GM19372 (cell line): ENCODE results near the gene GDPD2.

ENCODE experiments used
- ATAC-seq: cut with Tn5 transposase; IDR thresholded peaks from one replicate; pipeline ENCODE4 v1.9.1; 2021; ENCODE audit warnings: mild to moderate bottlenecking, low read depth, moderate library complexity; ENCODE audit not compliant: unreplicated experiment

GDPD2 gene

DNA sequence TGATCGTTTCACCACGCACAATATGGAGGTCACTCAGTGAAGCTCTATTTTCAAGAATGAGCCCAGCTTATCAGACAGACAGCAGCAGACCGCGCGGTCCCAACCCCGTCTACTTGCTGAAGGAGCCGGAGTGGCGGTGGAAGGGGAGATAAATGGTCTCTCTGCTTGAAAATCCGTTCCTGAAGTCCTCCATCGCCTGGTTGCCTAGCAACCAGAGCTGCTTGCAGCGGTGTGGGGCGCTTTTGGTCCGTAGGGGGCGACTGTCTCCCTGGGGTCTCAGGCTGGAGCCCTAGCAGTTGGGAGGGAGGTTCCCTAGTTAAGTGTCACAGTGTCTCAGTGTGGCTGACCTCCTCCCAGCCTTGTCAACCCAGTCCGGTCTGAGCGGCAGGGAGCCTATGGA, 13.2 kb downstream of the GDPD2 start:
- ATAC-seq = no peak

DNA sequence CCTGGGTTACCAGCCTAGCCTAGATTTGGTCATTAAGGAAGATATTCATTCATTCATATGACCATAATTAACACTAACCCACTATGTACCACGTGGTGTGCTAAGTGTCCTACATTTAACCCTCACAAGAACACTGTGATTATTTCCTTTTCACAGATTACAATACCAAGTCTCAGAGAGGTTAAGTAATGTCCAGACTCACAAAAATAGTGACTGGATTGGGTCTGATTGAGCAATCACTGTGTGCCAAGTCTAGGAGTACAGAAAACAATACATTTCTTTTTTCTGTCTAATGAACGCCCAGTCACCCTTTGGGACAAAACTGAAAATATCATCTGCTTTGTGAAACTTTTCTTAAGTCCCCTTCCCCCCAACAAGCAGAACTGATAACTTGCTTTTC, 13.9 kb downstream of the GDPD2 start:
- ATAC-seq = no peak

DNA sequence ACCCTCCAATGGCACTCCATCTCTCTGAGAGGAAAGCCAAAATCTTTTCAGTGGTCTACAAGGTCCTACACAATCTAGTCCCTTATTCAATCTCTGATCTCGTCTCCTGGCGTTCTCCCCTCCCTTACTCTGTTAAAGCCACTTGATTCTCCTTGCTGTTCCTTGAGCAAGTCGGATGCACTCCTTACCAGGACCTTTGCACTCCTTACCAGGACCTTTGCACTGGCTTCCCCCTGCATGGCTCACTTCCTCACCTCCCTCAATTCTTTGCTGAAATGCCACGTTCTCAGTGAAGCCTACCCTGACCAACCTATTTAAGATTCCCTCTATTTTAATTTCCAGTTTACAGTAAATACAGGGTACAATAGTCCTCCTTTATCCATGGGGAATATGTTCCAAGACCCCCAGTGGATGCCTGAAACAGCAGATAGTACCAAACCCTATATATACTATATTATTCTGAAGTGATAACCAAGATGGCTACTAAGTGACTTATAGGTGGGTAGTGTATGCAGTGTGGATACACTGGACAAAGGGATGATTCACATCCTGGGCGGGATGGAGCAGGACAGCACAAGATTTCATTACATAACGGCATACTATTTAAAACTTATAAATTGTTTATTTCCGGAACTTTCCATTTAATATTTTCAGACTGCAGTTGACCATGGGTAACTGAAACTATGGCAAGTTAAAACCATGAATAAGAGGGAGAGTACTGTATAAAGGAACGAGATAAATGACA, 15.0 kb downstream of the GDPD2 start:
- no peak for ATAC-seq

DNA sequence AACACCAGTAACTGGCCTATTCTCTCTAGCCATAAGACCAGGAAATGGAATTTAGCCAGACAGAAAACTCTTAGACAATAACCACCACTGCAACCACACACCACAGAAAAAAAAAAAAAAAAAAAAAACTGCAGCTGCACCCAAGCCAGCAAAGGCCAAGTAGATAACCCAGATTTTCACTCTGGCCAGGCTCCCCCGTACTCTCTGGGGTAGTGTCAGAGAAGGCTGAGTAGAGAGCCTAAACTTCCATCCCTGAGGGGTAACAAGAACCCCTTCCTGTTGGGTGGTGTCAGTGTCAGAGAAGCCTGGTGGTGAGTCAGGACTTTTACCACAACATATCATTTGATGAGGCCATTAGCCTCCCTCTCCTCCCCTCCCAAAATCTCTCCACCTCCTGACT, 15.9 kb downstream of the GDPD2 start:
- ATAC-seq = no peak

DNA sequence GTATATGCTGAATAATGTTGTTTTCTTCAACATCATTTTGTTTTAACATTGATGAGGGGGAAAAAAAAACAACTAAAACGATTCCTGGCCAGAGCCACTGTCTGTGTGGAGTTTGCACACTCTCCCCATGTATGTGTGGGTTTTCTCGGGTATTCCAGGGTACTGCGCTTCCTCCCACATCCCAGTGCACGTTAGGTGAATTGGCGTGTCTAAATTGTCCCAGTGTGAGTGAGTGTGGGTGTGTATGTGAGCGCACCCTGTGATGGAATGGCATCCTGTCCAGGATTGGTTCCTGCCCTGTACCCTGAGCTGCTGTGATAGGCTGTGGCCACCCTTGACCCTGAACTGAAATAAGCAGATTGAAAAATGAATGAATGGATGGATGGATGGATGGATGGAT, 19.1 kb downstream of the GDPD2 start:
- ATAC-seq = no peak

DNA sequence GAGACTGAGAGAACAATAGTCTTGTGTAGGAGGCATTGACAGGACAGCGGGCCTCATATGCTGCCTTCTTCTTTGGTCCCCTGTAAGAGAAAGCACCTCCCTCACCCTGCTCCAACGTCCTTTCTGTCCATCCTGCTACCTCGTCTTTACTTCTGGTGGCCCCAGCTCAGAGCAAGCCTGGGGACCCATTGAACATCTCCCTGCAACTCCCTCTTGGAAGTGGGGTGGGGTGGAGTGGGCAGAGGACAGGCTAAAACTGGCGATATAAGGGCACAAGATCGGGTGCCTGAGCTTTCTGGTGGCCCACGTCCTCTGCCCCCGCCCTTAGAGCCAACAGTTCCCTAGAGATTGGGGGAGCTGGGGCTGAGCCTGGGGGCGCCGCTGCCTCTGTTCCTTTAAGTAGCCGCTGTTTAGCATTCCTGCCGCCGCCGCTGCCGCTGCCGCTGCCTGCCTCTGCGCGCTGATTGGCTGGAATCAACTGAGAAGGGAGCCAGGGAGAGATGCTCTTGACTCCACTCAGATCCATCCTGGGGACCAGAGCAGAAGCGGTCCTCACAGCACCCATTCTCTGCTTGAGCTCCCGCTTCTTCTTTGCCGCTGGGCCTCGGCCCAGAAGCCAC, 21.3 kb downstream of the GDPD2 start, which contains the start of gene DLG3:
Gene DLG3 (plus strand): TSS at position 510 of the 620 bp plus-strand sequence. CDS start 367 bp downstream, outside the sequence.
- no peak for ATAC-seq

DNA sequence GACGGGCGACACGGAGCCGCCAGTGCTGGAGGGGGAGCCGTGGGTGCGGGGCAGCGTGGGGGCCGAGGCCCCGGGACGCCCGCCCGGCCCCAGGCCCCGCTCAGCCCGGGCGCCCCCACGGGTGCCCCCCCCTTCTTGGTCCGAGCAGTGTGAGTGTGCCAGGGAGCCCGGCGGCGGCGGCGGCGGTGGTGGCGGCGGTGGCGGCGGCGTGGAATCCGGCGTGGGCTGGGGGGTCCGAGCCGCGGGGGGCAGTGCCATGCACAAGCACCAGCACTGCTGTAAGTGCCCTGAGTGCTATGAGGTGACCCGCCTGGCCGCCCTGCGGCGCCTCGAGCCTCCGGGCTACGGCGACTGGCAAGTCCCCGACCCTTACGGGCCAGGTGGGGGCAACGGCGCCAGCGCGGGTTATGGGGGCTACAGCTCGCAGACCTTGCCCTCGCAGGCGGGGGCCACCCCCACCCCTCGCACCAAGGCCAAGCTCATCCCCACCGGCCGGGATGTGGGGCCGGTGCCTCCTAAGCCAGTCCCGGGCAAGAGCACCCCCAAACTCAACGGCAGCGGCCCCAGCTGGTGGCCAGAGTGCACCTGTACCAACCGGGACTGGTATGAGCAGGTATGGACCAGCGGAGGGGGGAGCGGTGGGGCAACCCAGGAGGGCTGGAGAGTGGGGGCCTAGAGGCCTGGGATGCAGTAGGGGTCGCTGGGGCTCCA, 22.0 kb downstream of the GDPD2 start:
- ATAC-seq = no peak

DNA sequence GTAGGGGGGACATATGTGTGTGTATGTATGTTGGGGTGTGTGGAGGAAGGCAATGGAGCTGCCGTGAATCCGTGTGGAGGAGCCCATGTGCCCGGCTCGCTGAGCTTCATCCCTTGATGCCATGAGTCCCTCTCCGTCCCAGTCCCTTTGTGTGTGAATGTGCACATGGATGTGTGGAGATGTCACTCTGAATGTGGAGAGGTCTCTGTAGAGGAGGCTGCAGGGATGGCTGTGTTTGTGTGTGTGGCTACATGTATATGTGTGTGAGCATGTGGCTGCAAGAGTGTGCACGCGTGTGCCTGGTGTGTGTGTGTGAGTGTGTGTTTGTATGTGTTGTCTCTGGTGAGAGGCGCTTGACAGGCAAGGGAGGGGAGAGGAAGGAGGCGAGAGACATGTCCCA, 22.8 kb downstream of the GDPD2 start:
- no peak for ATAC-seq

DNA sequence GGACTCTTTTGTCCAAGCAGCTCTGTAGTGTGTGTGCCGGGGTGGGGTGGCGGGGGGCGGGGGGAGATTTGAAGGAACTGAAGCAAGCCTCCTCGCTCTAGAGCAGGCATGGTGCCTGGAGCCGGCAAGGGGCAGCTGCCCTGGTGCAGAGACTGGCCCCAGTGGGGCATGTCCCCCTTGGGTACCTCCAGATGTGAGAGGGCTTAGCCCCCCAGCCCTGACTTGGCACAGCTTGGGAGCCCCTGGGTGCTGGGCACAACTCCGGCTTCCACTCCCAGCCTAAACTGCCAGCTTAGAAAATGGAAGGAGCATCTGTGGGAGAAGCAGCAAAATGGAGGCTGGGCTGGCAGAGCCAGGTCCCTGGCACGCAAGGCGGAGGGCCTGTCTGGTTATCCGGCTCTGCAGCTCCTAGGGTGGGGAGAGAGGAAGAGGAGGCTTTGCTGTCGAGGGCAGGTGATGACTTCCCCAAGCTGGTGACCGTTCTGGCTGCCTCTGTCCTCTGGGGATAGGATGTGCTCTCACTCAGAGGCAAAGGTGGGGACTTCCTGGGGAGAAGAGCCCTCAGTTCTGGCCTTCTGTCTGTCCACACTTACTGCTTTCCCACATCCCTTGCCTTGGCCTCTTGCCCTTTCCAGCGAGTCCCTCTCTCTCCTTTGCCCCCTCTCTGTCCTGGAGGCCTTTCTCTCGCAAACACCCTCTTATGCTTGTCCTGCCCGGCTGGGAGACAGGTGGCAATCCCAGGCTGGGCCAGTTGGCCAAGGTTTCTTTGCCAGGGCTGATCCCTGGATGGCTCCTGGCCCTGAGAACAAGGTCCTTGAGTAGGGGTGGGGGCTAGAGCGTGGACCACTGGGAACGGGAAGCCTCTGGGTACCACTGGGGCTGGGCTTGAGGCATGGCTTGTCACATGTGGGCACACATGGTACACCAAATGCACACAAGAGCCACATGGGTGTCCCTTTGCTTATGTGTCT, 23.6 kb downstream of the GDPD2 start:
- no peak for ATAC-seq

DNA sequence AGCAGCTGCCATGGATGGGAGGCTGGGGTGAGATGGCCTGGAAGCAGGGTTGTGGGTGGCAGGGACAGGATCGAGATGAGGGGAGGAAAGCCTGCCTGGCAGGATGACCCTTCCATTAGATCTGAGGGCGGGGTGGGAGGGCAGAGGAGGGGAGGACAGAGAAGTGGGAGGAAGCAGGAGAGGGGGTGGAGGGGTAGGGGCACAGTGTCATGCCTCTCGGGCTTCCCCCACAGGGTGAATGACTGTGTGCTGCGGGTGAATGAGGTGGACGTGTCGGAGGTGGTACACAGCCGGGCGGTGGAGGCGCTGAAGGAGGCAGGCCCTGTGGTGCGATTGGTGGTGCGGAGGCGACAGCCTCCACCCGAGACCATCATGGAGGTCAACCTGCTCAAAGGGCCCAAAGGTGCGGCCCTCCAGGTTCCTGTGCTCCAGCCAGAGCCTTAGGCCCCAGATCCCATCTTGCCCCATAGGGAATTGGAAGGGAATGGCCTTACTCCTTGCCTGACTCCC, 26.4 kb downstream of the GDPD2 start:
- ATAC-seq = no peak

DNA sequence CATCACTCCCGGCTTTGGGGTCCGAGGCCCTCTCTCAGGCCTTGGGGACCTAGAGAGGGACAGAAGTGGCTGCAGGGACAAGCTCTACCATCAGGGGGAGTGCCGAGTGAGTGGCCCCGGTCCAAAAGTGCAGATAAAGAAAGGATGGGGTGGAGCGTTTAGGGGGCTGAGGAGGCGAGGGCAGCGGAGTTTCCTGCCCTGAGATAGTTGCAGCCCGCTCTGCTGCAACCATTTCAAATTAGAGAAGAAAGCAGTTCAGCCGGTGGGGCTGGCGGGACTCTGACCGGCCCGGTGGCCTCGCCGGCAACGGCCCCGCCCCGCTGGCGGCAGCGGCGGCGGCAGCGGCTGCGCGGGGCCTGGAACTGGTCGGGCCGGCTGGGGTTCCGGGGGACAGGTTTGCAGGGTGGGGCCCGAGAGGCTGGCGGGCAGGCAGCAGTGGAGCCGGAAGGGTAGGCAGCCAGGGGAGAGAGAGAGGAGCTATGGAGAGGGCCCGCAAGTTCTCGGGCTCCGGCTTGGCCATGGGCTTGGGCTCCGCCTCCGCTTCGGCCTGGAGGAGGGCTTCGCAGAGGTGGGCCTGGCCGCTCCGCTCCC, 29.1 kb downstream of the GDPD2 start:
- ATAC-seq = peak; percentile 57

DNA sequence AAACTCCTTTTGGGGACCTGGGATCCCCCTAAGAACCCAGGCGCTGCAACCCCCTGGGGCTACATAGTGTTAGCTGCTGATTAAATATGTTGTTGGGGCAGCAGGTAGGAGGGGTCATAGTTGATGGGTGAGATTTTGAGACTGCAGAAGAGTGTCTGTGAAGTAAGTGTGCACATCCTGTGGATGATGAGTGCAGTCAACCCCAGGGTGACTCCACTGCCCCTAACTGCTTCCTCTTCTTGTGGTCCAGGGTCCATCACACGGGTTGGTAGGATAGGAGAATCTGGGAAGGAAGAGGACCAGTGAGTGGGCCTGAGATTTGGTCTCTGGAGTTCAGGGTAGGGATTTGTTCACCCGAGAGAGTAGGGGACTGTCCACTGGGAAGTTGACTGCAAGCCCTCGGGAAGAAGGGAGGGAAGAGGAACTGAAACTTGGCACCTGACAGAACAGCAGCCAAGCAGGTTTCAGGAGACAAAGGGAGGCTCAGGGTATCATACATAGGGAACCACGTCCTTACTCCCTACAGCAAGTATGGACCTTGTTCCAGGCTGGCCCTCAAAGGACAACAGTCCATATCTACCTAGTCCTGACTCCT, 30.0 kb downstream of the GDPD2 start:
- ATAC-seq = no peak

DNA sequence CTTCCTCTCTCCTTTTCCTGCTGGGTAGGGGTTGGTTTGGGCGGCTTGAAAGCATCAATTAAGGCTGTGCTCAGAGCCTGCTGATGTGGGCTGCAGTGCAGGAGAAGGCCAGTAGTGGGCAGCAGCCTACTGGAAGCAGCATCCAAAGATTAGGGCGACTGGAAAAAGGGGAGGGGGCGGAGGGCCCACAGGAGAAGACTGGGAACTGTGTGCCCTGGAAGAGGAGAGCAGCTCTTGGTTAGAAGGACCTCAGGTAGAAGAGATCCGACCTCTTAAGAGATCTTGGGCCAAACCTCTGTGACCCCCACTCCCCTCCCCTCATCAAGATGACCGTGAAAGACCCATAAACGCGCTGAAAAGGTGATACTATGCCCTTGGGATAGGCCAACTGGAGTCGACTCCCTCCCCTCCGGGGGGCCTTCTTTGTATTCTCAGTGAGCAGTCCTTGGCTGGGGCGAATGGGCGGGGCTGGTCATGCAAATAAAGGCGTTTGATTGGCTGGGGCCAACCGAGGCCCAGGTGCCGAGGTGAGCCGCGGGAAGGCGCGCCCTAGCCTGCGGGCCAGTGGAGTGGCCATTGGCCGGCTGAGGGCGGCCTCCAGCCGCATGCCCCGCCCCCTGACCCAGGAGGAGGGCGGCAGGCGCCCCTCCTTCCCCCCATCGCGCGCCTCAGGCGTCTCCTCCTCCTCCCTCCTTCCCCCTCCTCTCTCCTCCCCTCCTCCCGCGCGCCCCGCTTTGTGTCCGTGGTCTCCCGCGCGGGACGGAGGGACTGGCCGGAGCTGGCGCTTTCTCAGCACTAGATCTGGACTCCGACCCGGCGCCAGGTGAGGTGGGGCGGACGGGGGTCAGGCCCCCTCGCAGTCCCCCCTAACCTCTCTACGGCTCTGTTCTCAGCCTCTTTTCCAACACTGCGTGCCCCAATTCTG, 31.6 kb downstream of the GDPD2 start:
- peak; percentile 48 for ATAC-seq

DNA sequence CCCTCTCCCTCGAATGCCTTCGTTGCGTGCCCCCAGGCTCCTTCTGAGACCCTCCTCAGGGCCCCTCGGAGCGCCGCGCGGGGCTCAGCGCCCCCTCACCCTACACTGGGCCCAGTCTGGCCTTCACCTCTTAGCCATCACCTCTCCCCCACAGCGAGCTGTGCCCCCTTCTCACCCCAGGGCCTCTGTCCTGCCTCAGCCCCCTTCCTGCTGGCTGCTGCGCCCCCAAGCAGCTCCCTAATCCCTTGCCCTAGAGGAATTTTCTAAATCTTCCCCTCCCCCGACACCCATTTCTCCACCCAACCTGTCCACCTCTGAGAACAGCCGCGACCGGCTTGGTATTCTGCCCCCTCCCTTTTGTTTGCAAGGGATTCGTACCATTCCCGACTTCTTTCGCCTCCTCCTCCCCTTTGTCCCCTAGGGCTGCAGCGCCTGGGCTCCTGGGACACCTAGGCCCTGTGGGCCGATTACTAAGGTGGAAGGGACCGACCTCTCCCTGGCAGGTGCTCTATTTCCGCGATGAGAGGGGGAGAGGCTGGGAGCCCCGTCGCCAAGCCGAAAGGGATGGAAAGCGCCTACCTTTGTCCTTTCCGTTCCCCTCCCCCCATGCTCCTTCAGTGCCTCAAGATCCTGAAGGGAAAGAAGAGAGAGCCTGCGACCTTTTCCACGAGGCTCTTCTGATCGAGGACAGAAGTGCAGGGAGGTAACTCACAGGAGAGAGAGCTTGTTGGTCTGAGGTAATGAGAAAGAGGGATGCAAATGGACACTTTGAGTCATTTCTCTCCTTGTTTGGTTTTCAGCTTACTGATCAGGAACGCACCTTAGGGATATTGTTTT, 32.5 kb downstream of the GDPD2 start:
- ATAC-seq = no peak

DNA sequence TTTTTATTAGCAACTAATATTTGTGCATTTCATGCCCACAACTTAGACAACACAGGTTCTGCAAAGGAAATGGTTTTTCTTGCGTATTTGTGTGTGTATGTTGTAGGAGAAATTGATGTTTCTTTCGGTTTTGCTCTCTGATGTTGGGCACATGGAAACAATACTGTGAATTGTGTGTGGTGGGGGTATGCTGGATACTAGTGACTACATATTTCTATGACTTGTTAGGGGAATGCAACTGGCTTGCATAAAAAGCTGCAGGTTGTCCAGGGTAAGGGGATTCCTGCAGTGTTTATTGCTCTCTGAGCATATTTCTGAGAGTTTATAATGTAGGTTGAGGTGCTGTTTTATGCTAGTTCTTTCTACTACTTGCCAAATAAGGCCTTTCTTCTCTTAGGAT, 33.1 kb downstream of the GDPD2 start:
- ATAC-seq = no peak

DNA sequence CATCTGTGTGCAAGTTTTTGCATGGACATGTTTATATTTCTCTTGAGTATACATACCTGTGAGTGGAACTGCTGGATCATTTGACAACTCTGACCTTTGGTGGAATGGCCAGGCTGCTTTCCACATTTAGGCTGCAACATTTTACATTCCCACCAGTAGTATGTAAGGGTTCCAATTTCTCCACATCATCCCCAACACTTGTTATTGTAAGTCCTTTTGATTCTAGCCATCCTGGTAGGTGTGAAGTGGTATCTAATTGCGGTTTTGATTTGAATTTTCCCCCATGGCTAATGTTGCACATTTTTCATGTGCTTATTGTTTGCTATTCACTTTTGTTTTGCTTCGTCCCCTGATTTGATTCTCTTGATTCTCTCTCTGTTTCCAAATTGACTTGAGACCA, 37.9 kb downstream of the GDPD2 start:
- ATAC-seq = no peak

DNA sequence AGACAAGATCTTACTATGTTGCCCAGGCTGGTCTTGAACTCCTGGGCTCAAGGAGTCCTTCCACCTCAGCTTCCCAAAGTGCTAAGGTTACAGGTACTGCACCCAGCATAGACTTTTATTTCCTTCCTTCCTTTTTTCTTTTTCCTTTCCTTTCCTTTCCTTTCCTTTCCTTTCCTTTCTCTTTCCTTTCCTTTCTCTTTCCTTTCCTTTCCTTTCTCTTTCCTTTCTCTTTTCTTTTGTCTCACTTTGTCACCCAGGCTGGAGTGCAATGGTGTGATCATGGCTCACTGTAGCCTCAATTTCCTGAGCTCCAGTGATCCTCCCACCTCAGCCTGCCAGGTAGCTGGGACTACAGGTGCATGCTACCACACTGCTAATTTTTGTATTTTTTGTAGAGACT, 40.9 kb downstream of the GDPD2 start:
- ATAC-seq = no peak

DNA sequence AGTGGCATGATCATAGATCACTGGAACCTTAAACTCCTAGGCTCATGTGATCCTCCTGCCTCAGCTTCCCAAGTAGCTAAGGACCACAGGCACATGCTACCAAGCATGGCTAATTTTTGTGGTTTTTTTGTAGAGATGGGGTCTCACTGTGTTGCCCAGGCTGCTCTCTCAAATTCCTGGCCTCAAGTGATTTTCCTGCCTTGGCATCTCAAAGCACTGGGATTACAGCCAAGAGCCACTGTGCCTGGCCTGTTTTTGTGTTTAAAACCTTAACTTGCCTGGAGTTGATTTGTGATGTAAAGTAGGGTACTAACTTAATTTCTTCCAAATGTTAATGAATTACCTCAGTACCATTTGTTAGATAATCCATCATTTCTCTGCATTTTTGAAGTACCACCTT, 43.9 kb downstream of the GDPD2 start:
- ATAC-seq = no peak
